ENCODE measurements around the gene DST.

The DST gene

GRCh38 chr6:56435754-56436153 lies 206.9 kb downstream of the DST start:
- no peak for DNase-seq (ENCODE audit: low read depth, low spot score)

- no peak for DNase-seq (ENCODE audit: low read depth, low spot score)
Observed at GRCh38 chr6:56435326-56435725, 207.4 kb downstream of the DST start.

- no peak for DNase-seq (ENCODE audit: low read depth, low spot score)
Observed at GRCh38 chr6:56434606-56435005, 208.1 kb downstream of the DST start.

GRCh38 chr6:56433119-56433518 lies 209.6 kb downstream of the DST start:
- DNase-seq (ENCODE audit: low read depth, low spot score), result no peak

- no peak for DNase-seq (ENCODE audit: low read depth, low spot score)
Observed at GRCh38 chr6:56432194-56432593, 210.5 kb downstream of the DST start.

GRCh38 chr6:56430629-56431600 lies 211.8 kb downstream of the DST start:
- no peak for DNase-seq (ENCODE audit: low read depth, low spot score)

GRCh38 chr6:56424542-56425083 lies 218.1 kb downstream of the DST start:
- no peak for DNase-seq (ENCODE audit: low read depth, low spot score)

- DNase-seq (ENCODE audit: low read depth, low spot score), result no peak
Observed at GRCh38 chr6:56424064-56424463, 218.6 kb downstream of the DST start.

GRCh38 chr6:56420296-56420695 lies 222.4 kb downstream of the DST start:
- no peak for DNase-seq (ENCODE audit: low read depth, low spot score)

GRCh38 chr6:56419191-56419590 lies 223.5 kb downstream of the DST start:
- DNase-seq (ENCODE audit: low read depth, low spot score), result no peak

GRCh38 chr6:56417823-56418222 lies 224.9 kb downstream of the DST start:
- DNase-seq (ENCODE audit: low read depth, low spot score), result no peak

GRCh38 chr6:56416247-56416646 lies 226.4 kb downstream of the DST start:
- no peak for DNase-seq (ENCODE audit: low read depth, low spot score)

GRCh38 chr6:56408976-56409375 lies 233.7 kb downstream of the DST start:
- no peak for DNase-seq (ENCODE audit: low read depth, low spot score)
